ENCODE data around the gene GRB10.

DNA sequence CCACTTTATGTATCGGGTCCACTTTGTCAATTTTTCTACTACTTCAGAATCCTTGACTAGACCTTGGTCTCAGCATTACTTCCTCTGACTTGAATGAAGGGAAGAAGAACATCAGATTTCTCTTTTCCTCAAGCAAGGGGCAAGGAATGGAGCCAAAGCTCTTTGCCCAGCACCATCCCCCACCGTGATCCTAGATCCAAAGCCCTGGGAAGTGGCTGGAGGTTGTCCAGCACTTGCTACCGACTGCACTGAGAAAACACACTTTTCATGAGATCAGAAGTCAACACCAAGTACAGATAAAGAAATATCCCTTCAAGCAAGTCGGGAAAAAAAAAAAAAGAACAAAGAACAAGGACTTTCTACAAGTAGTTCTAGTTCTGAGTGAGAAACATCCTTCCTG lies 115.4 kb downstream of the GRB10 start:
- TF ChIP-seq, protein P1, sequence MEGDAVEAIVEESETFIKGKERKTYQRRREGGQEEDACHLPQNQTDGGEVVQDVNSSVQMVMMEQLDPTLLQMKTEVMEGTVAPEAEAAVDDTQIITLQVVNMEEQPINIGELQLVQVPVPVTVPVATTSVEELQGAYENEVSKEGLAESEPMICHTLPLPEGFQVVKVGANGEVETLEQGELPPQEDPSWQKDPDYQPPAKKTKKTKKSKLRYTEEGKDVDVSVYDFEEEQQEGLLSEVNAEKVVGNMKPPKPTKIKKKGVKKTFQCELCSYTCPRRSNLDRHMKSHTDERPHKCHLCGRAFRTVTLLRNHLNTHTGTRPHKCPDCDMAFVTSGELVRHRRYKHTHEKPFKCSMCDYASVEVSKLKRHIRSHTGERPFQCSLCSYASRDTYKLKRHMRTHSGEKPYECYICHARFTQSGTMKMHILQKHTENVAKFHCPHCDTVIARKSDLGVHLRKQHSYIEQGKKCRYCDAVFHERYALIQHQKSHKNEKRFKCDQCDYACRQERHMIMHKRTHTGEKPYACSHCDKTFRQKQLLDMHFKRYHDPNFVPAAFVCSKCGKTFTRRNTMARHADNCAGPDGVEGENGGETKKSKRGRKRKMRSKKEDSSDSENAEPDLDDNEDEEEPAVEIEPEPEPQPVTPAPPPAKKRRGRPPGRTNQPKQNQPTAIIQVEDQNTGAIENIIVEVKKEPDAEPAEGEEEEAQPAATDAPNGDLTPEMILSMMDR (IDR thresholded peaks at IDR 0.05): no peak
- no peak for TF ChIP-seq POLR2A (IDR thresholded peaks at IDR 0.05)
- TF ChIP-seq POLR2AphosphoS5 (IDR thresholded peaks at IDR 0.05): no peak
- TF ChIP-seq EP300 (IDR thresholded peaks at IDR 0.05; ENCODE audit: low read depth): no peak
